BLaER1 treated with 17β-estradiol and CSF1 and Interleukin-3, amounts not matched to agents 10 nM and 100 nM (cell line): ENCODE results near the gene FKBP1A.
A peak's percentile ranks its signal among the peaks of the same experiment; 100 is the strongest.

Experiments
- H3K27ac ChIP-seq, 11 experiments: shearing (Covaris generic); formaldehyde crosslinking; 2 replicates each; pipeline ENCODE4 v1.8.1; 2022
- H3K27me3 ChIP-seq, 11 experiments: shearing (Covaris generic); formaldehyde crosslinking; 2 replicates each; pipeline ENCODE4 v1.8.1; 2022
- H3K36me3 ChIP-seq, 11 experiments: shearing (Covaris generic); formaldehyde crosslinking; 2 replicates each; pipeline ENCODE4 v1.8.1; 2022
- H3K4me1 ChIP-seq, 10 experiments: shearing (Covaris generic); formaldehyde crosslinking; 2 replicates each; pipeline ENCODE4 v1.8.1; 2022
- H3K4me2 ChIP-seq, 11 experiments: shearing (Covaris generic); formaldehyde crosslinking; 2 replicates each; pipeline ENCODE4 v1.8.1; 2022
- H3K4me3 ChIP-seq, 10 experiments: shearing (Covaris generic); formaldehyde crosslinking; 2 replicates each; pipeline ENCODE4 v1.8.1; 2022
- H3K9ac ChIP-seq, 11 experiments: shearing (Covaris generic); formaldehyde crosslinking; 2 replicates each; pipeline ENCODE4 v1.8.1; 2022
- H3K9me3 ChIP-seq, 11 experiments: shearing (Covaris generic); formaldehyde crosslinking; replicated peaks in 1 of 11; 2 replicates each; pipeline ENCODE4 v1.8.1; 2022
- H4K20me1 ChIP-seq, 11 experiments: shearing (Covaris generic); formaldehyde crosslinking; 2 replicates each; pipeline ENCODE4 v1.8.1; 2022
- Cebpa-rat ChIP-seq, 11 experiments: shearing (Covaris generic); IDR thresholded peaks; 2 replicates each; pipeline ENCODE4 v1.8.1; 2022

FKBP1A gene

DNA sequence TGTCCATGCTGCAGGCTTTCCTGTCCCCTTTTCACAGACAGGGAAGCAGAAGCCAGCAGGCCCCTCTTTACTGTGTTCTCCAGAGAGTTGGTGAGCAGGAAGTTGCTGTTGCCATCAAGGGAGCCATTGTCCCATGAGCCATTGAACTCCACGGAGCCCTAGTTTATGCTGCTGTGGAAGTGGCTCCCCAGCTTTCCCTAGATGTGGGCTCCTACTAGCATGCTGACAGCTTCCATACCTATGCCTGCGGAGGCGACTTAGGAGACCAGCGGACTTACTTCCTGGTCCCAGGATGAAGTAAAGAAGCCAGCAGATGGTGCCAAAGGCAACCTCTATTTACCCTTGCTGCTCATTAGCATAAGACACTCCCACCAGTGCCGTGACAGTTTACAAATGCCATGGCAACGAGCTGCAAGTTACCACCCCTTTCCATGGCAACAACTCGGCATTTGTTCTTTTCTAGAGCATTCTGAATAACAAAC, 30.8 kb upstream of the FKBP1A start:
- no peaks in the 10 kb centered on the region for H3K36me3 ChIP-seq
- peaks cover 9 to 32% (median 22%) of the 10 kb centered on the region in 11 experiments for H3K9me3 ChIP-seq
- no peak for TF ChIP-seq Cebpa-rat (IDR thresholded peaks at IDR 0.05)
- H3K9ac ChIP-seq = no peak overlapping the region
- peak overlapping the region in 1 of 11 experiments; percentile 26; a peak in 1 of 22 replicates for H3K27ac ChIP-seq
- no peak overlapping the region for H3K4me3 ChIP-seq
- peaks cover 10 to 26% (median 19%) of the 10 kb centered on the region in 10 experiments; a peak in 17 of 20 replicates for H3K4me1 ChIP-seq
- peaks cover 0 to 6% (median 0%) of the 10 kb centered on the region in 11 experiments; a peak in 1 of 22 replicates for H4K20me1 ChIP-seq
- H3K27me3 ChIP-seq = peaks cover 0 to 21% (median 0%) of the 10 kb centered on the region in 11 experiments; a peak in 4 of 22 replicates
- H3K4me2 ChIP-seq = peak overlapping the region in 7 of 11 experiments; percentile 5 to 35 (median 24); a peak in 6 of 22 replicates

DNA sequence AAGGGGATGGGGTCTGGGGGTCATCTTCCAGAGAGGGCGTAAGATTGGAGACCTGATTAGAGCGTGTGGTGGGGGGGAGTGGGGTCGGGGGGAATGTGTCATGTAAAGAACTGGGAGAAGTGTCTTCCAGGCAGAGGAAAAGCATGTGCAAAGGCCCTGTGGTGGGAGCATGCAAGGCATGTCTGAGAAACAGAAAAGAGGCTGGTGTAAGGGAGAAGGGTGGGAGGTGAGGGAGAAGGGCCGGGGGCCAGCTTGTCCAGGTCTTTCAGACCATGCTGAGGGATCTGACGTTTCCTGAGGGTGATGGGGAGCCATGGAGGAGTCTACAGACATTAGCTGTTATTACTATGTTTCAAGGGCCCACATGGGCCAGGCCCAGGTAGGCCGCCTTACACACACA, 30.4 kb upstream of the FKBP1A start:
- Histone ChIP-seq H3K9me3 (peaks cover 9 to 32% (median 22%) of the 10 kb centered on the region in 11 experiments), H3K4me2 (peak overlapping the region in 6 of 11 experiments; percentile 6 to 35 (median 27); a peak in 5 of 22 replicates), H3K36me3 (no peaks in the 10 kb centered on the region), H3K4me1 (peaks cover 10 to 24% (median 16%) of the 10 kb centered on the region in 10 experiments; a peak in 17 of 20 replicates), H3K9ac (no peak overlapping the region), H3K27me3 (peaks cover 0 to 20% (median 0%) of the 10 kb centered on the region in 11 experiments; a peak in 4 of 22 replicates), H4K20me1 (peaks cover 0 to 6% (median 0%) of the 10 kb centered on the region in 11 experiments; a peak in 1 of 22 replicates), H3K27ac (no peak overlapping the region; a peak in 1 of 22 replicates), H3K4me3 (no peak overlapping the region)
- TF ChIP-seq Cebpa-rat (IDR thresholded peaks at IDR 0.05) = no peak

DNA sequence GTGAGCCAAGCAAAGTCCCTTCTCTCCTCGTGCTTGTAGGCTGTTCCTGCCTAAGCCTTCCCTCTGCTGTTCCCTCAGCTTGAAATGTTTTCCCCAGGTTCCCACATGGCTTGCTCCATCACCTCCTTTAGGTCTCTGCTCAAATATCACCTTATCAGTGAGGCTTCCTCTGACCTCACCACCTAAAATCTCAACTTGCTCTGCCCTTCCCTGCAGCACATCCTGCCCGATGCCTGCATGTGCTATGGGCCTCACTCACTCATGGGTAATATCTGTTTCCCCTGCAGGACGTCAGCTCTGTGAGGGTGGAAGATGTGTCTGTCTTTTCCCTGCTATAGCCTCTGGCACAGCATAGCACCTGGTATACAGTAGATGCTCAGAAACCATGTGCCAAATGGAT, 29.9 kb upstream of the FKBP1A start:
- peaks cover 9 to 32% (median 22%) of the 10 kb centered on the region in 11 experiments for H3K9me3 ChIP-seq
- peaks cover 0 to 6% (median 0%) of the 10 kb centered on the region in 11 experiments; a peak in 1 of 22 replicates for H4K20me1 ChIP-seq
- H3K27me3 ChIP-seq = peaks cover 0 to 16% (median 0%) of the 10 kb centered on the region in 11 experiments; a peak in 4 of 22 replicates
- H3K4me3 ChIP-seq = no peak overlapping the region
- no peak overlapping the region for H3K27ac ChIP-seq
- no peak overlapping the region for H3K9ac ChIP-seq
- TF ChIP-seq Cebpa-rat (IDR thresholded peaks at IDR 0.05) = no peak
- H3K4me1 ChIP-seq = peaks cover 8 to 19% (median 12%) of the 10 kb centered on the region in 10 experiments; a peak in 17 of 20 replicates
- H3K36me3 ChIP-seq = no peaks in the 10 kb centered on the region
- no peak overlapping the region for H3K4me2 ChIP-seq

DNA sequence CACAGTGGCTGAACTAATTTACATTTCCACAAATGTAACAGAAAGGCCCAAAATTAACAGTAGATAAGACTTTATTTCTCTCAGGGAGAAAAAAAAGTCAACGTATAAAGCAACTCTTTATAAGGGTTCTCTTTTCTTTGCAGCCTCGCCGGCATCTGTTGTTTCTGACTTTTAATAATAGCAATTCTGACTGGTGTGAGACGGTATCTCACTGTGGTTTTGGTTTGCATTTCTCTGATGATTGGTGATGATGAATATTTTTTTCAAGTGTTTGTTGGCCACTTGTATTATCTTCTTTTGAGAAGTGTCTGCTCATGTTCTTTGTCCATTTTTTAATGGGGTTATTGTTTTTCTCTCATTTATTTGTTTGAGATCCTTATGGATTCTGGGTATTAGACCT, 27.2 kb upstream of the FKBP1A start:
- Histone ChIP-seq H3K36me3 (no peaks in the 10 kb centered on the region), H3K9me3 (peaks cover 9 to 32% (median 22%) of the 10 kb centered on the region in 11 experiments), H3K27me3 (no peaks in the 10 kb centered on the region), H3K4me2 (no peak overlapping the region), H3K4me1 (peaks cover 0 to 17% (median 7%) of the 10 kb centered on the region in 10 experiments; a peak in 14 of 20 replicates), H3K9ac (no peak overlapping the region), H3K4me3 (no peak overlapping the region), H3K27ac (no peak overlapping the region), H4K20me1 (no peaks in the 10 kb centered on the region)
- no peak for TF ChIP-seq Cebpa-rat (IDR thresholded peaks at IDR 0.05)

DNA sequence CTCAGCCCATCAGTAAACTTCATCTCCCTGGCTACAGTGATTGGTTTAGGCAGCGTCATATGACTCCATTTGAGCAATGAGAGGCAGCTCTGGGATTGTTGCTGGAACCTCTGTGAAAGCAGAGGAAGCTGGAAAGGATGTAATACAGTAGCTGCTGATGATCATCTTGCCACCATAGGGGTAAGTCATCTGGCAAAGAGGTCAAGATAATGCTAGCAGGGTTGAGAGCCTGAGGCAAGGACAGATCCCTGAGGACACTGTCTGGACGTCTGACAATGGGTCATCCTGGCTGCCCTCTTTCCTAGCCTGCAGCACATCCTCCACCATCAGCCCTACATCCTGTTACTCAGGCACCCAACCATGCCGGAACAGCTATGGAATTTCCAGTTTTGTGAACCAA, 25.5 kb upstream of the FKBP1A start:
- no peaks in the 10 kb centered on the region for H3K36me3 ChIP-seq
- H3K4me1 ChIP-seq = peaks cover 0 to 12% (median under 1%) of the 10 kb centered on the region in 10 experiments; a peak in 11 of 20 replicates
- H3K27ac ChIP-seq = no peak overlapping the region
- no peaks in the 10 kb centered on the region for H4K20me1 ChIP-seq
- H3K27me3 ChIP-seq = no peaks in the 10 kb centered on the region
- no peak for TF ChIP-seq Cebpa-rat (IDR thresholded peaks at IDR 0.05)
- peaks cover 9 to 32% (median 22%) of the 10 kb centered on the region in 11 experiments for H3K9me3 ChIP-seq
- H3K9ac ChIP-seq = no peak overlapping the region
- H3K4me2 ChIP-seq = no peak overlapping the region
- no peak overlapping the region for H3K4me3 ChIP-seq

DNA sequence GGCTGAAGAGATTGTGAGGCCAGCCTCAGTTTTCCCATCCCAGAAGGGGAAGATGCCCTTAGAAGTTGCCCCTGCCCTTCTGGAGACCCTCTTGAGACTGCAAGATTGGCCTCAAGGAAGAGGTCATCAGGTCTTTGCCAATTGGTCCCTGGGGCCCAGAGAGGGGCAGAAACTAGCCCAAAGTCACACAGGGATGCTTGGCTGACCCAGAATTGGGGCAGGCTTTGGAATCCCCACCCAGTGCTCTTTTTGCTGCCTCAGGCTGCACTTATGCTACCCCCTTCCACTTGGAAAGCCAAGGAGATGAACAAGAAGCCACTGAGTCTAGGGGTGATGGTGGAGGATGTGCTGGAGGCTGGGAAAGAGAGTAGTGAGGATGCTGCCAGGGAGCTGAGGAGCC, 24.9 kb upstream of the FKBP1A start:
- H4K20me1 ChIP-seq = no peaks in the 10 kb centered on the region
- H3K4me1 ChIP-seq = peaks cover 0 to 12% (median 0%) of the 10 kb centered on the region in 10 experiments; a peak in 7 of 20 replicates
- H3K27ac ChIP-seq = no peak overlapping the region
- H3K9ac ChIP-seq = no peak overlapping the region
- peaks cover 9 to 32% (median 22%) of the 10 kb centered on the region in 11 experiments for H3K9me3 ChIP-seq
- H3K4me2 ChIP-seq = no peak overlapping the region
- no peaks in the 10 kb centered on the region for H3K36me3 ChIP-seq
- no peak overlapping the region for H3K4me3 ChIP-seq
- no peaks in the 10 kb centered on the region for H3K27me3 ChIP-seq
- no peak for TF ChIP-seq Cebpa-rat (IDR thresholded peaks at IDR 0.05)

DNA sequence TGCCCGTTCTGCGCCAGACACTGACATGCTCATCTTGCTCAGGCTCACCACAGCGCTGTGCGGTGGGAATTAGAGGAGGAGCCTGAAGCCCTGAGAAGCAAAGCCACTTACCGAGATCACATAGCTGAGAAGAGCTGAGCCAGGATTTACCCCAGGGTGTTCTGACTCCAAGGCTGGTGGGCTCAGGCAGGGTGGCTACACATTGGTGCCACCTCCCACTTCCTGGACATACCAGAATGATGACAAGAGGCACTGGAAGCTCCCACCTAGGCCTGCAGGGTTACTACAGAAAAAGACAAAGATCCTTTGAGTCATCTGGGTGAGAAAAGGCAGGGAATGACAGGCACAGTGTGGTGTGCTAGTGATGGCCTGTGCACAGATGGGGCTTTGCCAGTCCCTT, 24.4 kb upstream of the FKBP1A start:
- Histone ChIP-seq H3K9me3 (peaks cover 9 to 32% (median 22%) of the 10 kb centered on the region in 11 experiments), H3K4me3 (no peak overlapping the region)

DNA sequence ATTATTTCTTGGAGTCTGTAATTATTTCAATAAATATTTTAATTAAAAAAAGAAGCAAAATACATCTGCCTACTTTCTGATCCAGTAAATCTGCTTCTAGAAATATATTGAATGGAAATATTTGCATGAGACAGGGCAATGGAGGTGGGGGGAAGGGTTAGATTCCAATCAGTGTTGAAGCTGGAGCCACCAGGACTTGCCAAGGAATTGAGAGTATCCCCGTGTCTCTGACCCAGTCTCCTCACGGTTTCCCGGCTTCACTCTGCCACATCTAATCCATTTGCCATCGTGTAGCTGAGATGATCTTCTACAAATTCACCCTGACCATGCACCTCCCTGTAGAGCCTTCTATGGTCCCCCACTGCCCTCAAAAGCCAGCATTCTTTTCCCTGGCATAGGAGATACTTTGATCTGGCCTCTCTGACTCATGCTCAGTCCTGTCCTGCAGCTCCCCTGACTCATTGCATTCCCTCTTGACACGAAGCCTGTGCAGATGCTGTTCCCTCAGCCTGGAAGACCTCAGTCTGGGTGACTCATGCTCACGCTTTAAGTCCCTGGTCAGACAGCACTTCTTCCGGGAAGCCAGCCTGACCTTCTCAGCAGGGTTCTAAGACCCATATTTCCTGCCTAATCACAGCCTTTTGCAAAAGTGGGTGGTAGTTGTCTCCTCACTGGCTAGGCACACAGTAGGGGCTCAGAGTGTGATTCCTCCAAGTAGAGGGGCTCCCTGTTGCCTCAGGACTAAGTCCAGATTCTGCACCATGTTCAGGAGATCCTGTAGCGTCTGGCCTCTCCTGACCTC, 23.0 kb upstream of the FKBP1A start:
- H3K27ac ChIP-seq = no peak overlapping the region; a peak in 1 of 22 replicates

More for the DNA sequence above, 24.4 kb upstream of the FKBP1A start:
- Histone ChIP-seq H4K20me1 (no peaks in the 10 kb centered on the region), H3K27me3 (no peaks in the 10 kb centered on the region), H3K4me1 (peaks cover 0 to 12% (median 0%) of the 10 kb centered on the region in 10 experiments; a peak in 7 of 20 replicates), H3K36me3 (no peaks in the 10 kb centered on the region), H3K27ac (no peak overlapping the region), H3K9ac (no peak overlapping the region), H3K4me2 (no peak overlapping the region)
- no peak for TF ChIP-seq Cebpa-rat (IDR thresholded peaks at IDR 0.05)

DNA sequence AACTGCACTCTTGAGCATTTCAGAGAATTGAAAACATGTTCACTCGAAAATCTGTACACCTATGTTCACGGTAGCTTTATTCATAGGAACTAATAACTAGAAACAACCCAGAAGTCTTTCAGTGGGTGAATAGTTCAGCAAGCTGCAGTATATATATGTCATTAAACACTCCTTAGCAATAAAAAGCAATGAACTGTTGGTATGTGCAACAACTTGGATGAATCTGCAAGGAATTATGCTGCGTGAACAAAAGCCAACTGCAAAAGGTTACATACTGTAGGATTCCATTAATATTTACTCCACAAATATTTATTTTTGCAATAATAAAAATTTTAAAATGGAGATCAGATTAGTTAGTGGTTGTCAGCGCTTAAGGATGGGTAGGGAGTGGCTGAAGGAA, 22.1 kb upstream of the FKBP1A start:
- no peak for TF ChIP-seq Cebpa-rat (IDR thresholded peaks at IDR 0.05)
- H3K36me3 ChIP-seq = no peaks in the 10 kb centered on the region
- H3K27me3 ChIP-seq = no peaks in the 10 kb centered on the region
- H4K20me1 ChIP-seq = no peaks in the 10 kb centered on the region
- H3K4me1 ChIP-seq = peaks cover 0 to 12% (median 0%) of the 10 kb centered on the region in 10 experiments; a peak in 7 of 20 replicates
- no peak overlapping the region for H3K4me3 ChIP-seq
- peaks cover 0 to 17% (median 14%) of the 10 kb centered on the region in 11 experiments; a peak in 16 of 22 replicates for H3K9me3 ChIP-seq
- no peak overlapping the region for H3K4me2 ChIP-seq
- H3K27ac ChIP-seq = no peak overlapping the region
- H3K9ac ChIP-seq = no peak overlapping the region

More for the DNA sequence above, 23.0 kb upstream of the FKBP1A start:
- no peak for TF ChIP-seq Cebpa-rat (IDR thresholded peaks at IDR 0.05)
- Histone ChIP-seq H4K20me1 (no peaks in the 10 kb centered on the region), H3K4me1 (peaks cover 0 to 12% (median 0%) of the 10 kb centered on the region in 10 experiments; a peak in 7 of 20 replicates), H3K4me3 (no peak overlapping the region), H3K9ac (no peak overlapping the region), H3K4me2 (peak overlapping the region in 3 of 11 experiments; percentile 34 to 36 (median 36); a peak in 6 of 22 replicates), H3K27me3 (no peaks in the 10 kb centered on the region), H3K9me3 (peaks cover 4 to 21% (median 20%) of the 10 kb centered on the region in 11 experiments), H3K36me3 (no peaks in the 10 kb centered on the region)
